OCI-LY7 (cell line): ENCODE measurements around the gene GPBAR1.

ENCODE experiments used
- EZH2phosphoT487 ChIP-seq: fragments of 200-600 bp; sonication (generic); IDR thresholded peaks from 2 replicates; pipeline ENCODE4 v1.6.1; 2018; ENCODE audit warnings: low read depth, borderline replicate concordance, mild to moderate bottlenecking, mixed run types, antibody characterized with exemption, low read length, moderate library complexity, mixed read lengths
- TF ChIP-seq, protein P1 (sequence below): fragments of 200-600 bp; sonication (generic); conservative IDR thresholded peaks from 2 replicates; pipeline ENCODE4 v1.5.1; 2014; ENCODE audit warnings: mild to moderate bottlenecking, antibody characterized with exemption, low read length, moderate library complexity, mixed read lengths

DNA sequence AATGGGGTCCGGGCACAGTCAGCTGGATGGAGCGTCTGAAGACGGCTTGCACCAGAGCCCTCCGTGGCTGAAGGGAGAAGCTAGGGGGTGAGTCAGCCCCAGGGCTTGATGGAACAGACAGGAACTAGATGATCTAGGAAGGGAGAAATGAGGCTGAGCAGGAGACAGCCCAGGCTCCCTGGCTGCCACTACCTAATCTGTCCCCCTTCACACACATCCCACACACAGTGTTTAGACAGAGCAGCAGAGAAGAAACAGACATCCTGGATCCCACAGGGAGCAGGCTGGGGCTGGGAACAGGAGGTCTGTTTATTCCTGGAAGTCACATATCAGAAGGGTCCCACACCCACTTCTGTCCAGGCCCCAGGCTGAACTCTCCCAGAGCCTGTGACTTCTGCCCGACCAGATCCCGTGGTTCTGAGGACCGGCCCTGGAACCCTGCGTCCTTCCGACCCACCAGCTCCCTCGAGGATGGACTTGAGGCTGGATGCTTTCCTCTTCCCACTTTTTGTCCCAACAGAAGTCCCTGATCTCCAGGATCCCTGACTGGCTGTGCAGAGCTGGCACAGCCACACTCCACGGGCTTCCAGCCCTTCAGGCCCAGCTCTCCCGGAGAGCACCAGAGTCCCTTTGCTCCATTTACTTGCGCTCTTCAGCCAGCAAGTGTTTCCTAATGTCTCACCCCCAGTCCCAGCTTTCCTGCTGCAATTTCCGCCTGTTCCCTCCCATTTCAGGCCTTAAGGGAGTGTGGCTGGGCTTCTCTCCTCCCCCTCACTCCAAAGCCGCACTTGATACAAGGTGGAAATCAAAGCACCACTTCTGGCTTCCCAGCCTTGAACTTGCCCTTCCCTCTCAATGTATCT, 1.5 kb upstream of the GPBAR1 start:
- TF ChIP-seq, protein P1, sequence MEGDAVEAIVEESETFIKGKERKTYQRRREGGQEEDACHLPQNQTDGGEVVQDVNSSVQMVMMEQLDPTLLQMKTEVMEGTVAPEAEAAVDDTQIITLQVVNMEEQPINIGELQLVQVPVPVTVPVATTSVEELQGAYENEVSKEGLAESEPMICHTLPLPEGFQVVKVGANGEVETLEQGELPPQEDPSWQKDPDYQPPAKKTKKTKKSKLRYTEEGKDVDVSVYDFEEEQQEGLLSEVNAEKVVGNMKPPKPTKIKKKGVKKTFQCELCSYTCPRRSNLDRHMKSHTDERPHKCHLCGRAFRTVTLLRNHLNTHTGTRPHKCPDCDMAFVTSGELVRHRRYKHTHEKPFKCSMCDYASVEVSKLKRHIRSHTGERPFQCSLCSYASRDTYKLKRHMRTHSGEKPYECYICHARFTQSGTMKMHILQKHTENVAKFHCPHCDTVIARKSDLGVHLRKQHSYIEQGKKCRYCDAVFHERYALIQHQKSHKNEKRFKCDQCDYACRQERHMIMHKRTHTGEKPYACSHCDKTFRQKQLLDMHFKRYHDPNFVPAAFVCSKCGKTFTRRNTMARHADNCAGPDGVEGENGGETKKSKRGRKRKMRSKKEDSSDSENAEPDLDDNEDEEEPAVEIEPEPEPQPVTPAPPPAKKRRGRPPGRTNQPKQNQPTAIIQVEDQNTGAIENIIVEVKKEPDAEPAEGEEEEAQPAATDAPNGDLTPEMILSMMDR: no peak
- no peak for TF ChIP-seq EZH2phosphoT487
